ENCODE results near the gene AGMO. TPM values are rescaled to one million over a fixed set of nuclear protein-coding genes. Genes with fewer than 3 reads are reported as not detected.

The AGMO gene
- total and polyA plus RNA-seq, 2 of the 8 experiments (the other 6 are each of a cell fraction or from before 2014, with no cell fraction given), result 0.22 to 0.45 TPM

- H3K9ac ChIP-seq (replicated peaks in 1 of 4; ENCODE audit: extremely low read depth in 1 of 4, low read depth in 3 of 4, low read length in 3 of 4), result no peak overlapping the region
- POLR2A ChIA-PET (ENCODE audit: partially characterized antibody), result no interaction called here
- DNase-seq (ENCODE audit: low read depth in 1 of 2, low spot score in 2 of 2), result no peak
- no peak overlapping the region for H3K18ac ChIP-seq (ENCODE audit: extremely low read depth, low read length)
- H3K4me1 ChIP-seq (replicated peaks in 1 of 4; ENCODE audit: control insufficient read depth in 3 of 4, insufficient read depth in 4 of 4, low read length in 3 of 4), result no peaks in the 10 kb centered on the region
- H4K8ac ChIP-seq (ENCODE audit: extremely low read depth, insufficient read depth, low read length), result no peak overlapping the region
- no peak overlapping the region for H3K4ac ChIP-seq (replicated peaks; ENCODE audit: insufficient read length, low read depth, low read length)
- no peak overlapping the region for H3K14ac ChIP-seq (ENCODE audit: insufficient read length)
- 85% methylated on average over 1 of the region's 1 CpG; no CpG with 5 or more reads in 1 of the 2 experiments for WGBS, 2 experiments (ENCODE audit: extremely low coverage in 1 of 2, insufficient coverage in 1 of 2, insufficient read length in 1 of 2, insufficient replicate concordance in 2 of 2, low coverage in 1 of 2, low lambda C conversion rate in 2 of 2, missing lambda C conversion rate in 1 of 2)
- H4K91ac ChIP-seq (replicated peaks; ENCODE audit: insufficient read length, low read length), result no peak overlapping the region
- H3K9me3 ChIP-seq (ENCODE audit: insufficient read depth in 2 of 2, low read depth in 1 of 2, low read length in 1 of 2), result no peaks in the 10 kb centered on the region
- H3K4me3 ChIP-seq (ENCODE audit: extremely low read depth in 1 of 4, insufficient read depth in 2 of 4, low read depth in 3 of 4, low read length in 4 of 4), result no peak overlapping the region
- H2BK5ac ChIP-seq (ENCODE audit: low read depth, low read length), result no peak overlapping the region
- no peak overlapping the region for H3K4me2 ChIP-seq (ENCODE audit: insufficient read depth in 1 of 2, low read depth in 2 of 2, low read length in 2 of 2)
- no peak overlapping the region for H3K23ac ChIP-seq (ENCODE audit: insufficient read length)
- no peak overlapping the region for H2BK20ac ChIP-seq (ENCODE audit: low read length)
- CTCF ChIA-PET (ENCODE audit: partially characterized antibody), result interaction anchor here (3.7 kb wide), 1 partner anchor 15 kb away, joined by 14 read pairs; no protein-coding TSS in a partner anchor
- H2BK120ac ChIP-seq (replicated peaks; ENCODE audit: low read depth, low read length), result no peak overlapping the region
- no peak for FAIRE-seq
- H3K23me2 ChIP-seq (ENCODE audit: low read depth, low read length), result no peaks in the 10 kb centered on the region
- no peak overlapping the region for H2AK5ac ChIP-seq (ENCODE audit: low read depth, low read length)
- no peak overlapping the region for H2BK12ac ChIP-seq (ENCODE audit: low read depth, low read length)
- no peak overlapping the region for H3K56ac ChIP-seq (replicated peaks; ENCODE audit: insufficient read length, low read depth, low read length)
- H2BK15ac ChIP-seq (ENCODE audit: low read length), result no peak overlapping the region
- no peak overlapping the region for H2AFZ ChIP-seq (ENCODE audit: low read length)
- no peaks in the 10 kb centered on the region for H3K79me2 ChIP-seq (ENCODE audit: control insufficient read depth in 1 of 2, insufficient read depth in 2 of 2, low read length in 2 of 2)
- H3K27ac ChIP-seq (ENCODE audit: low read depth, low read length), result no peak overlapping the region
- H3K79me1 ChIP-seq (ENCODE audit: low read depth, low read length), result no peaks in the 10 kb centered on the region
- H4K20me1 ChIP-seq (replicated peaks in 1 of 2; ENCODE audit: control insufficient read depth in 1 of 2, insufficient read depth in 2 of 2, low read length in 2 of 2), result no peaks in the 10 kb centered on the region
- no peaks in the 10 kb centered on the region for H3K27me3 ChIP-seq (replicated peaks in 1 of 4; ENCODE audit: control insufficient read depth in 3 of 4, extremely low read depth in 1 of 4, insufficient read depth in 3 of 4, low read length in 3 of 4)
- H4K5ac ChIP-seq (ENCODE audit: insufficient read length, low read depth, low read length), result no peak overlapping the region
- no peaks in the 10 kb centered on the region for H3K36me3 ChIP-seq (ENCODE audit: control insufficient read depth in 2 of 4, insufficient read depth in 4 of 4, low read length in 3 of 4)
- TF ChIP-seq MAFK (IDR thresholded peaks at IDR 0.05; ENCODE audit: low read depth, low read length) (no peak), RFX5 (IDR thresholded peaks at IDR 0.05; ENCODE audit: borderline replicate concordance, low read depth, low read length) (no peak), SIN3A (conservative IDR thresholded peaks at IDR 0.05 in 1 of 2, IDR thresholded peaks at IDR 0.05 in 1 of 2; ENCODE audit: low read depth in 1 of 2, low read length in 2 of 2) (no peak), BRCA1 (IDR thresholded peaks at IDR 0.05; ENCODE audit: low read depth, low read length) (no peak), RAD21 (IDR thresholded peaks at IDR 0.05 in 1 of 2, conservative IDR thresholded peaks at IDR 0.05 in 1 of 2; ENCODE audit: low read depth in 2 of 2, low read length in 2 of 2) (no peak), JUN (IDR thresholded peaks at IDR 0.05; ENCODE audit: low read depth, low read length) (no peak), HDAC6 (IDR thresholded peaks at IDR 0.05; ENCODE audit: low read depth, low read length) (no peak), CEBPB (IDR thresholded peaks at IDR 0.05; ENCODE audit: low read depth, low read length) (no peak), EP300 (IDR thresholded peaks at IDR 0.05; ENCODE audit: borderline replicate concordance in 1 of 2, low read depth in 2 of 2, low read length in 2 of 2) (no peak), PHF8 (conservative IDR thresholded peaks at IDR 0.05; ENCODE audit: low read depth, low read length) (no peak), RNF2 (IDR thresholded peaks at IDR 0.05; ENCODE audit: borderline replicate concordance, low read depth, low read length, missing control alignments, poor library complexity, severe bottlenecking) (no peak), CTBP2 (IDR thresholded peaks at IDR 0.05; ENCODE audit: borderline replicate concordance, insufficient read depth, insufficient read length, low read length) (no peak), BACH1 (IDR thresholded peaks at IDR 0.05; ENCODE audit: low read length) (no peak)
Observed at GRCh38 chr7:15309872-15310271, 251.9 kb downstream of the AGMO start.
